A549 (cell line): ENCODE data around the gene GALNT18. TPM values are rescaled to one million over a fixed set of nuclear protein-coding genes. Genes with fewer than 3 reads are reported as not detected.

Experiments
- ATAC-seq, 2 experiments: fragments of 200-7000 bp in 1 of 2; fragments of >200 bp in 1 of 2; cut with Nextera tagmentation in 1 of 2; cut with Tn5 transposase in 1 of 2; 3 replicates each; pipeline versions ENCODE4 v1.8.0 to v1.9.1; 2018 to 2020; ENCODE audit warnings: mild to moderate bottlenecking in 1 of 2, moderate library complexity in 1 of 2
- CTCF ChIA-PET: fragments of 300-600 bp; sonication (Branson Sonifier 250); formaldehyde crosslinking; extraction: SDS; loops from one replicate; lab custom pipeline; 2021; ENCODE audit warnings: antibody characterized with exemption, inconsistent platforms; lab: Yijun Ruan, JAX
- POLR2A ChIA-PET: fragments of 350-600 bp; formaldehyde crosslinking; extraction: SDS; loops from one replicate; lab custom pipeline; 2021; ENCODE audit warnings: antibody characterized with exemption, inconsistent platforms; lab: Yijun Ruan, JAX
- DNase-seq, 2 experiments: peaks; one replicate each; pipeline versions ENCODE4 v3.0.0 to v3.0.0-alpha.2; 2011 to 2016; ENCODE audit warnings: low read depth in 1 of 2, low spot score in 1 of 2
- FAIRE-seq: peaks from 2 replicates; lab custom pipeline; 2011; peaks lifted over from hg19 to GRCh38; lab: Jason Lieb, UNC
- H3K27ac ChIP-seq, 2 experiments: fragments of >200 bp; sonication (Bioruptor Twin); formaldehyde crosslinking; 3 replicates each; pipeline ENCODE4 v1.5.1; 2016 to 2017
- H3K4me1 ChIP-seq: fragments of >200 bp; sonication (Bioruptor Twin); formaldehyde crosslinking; 3 replicates; pipeline ENCODE4 v1.6.1; 2016
- H3K4me2 ChIP-seq: fragments of >200 bp; sonication (Bioruptor Twin); formaldehyde crosslinking; 3 replicates; pipeline ENCODE4 v1.6.1; 2016
- H3K4me3 ChIP-seq: fragments of >200 bp; sonication (Bioruptor Twin); formaldehyde crosslinking; 3 replicates; pipeline ENCODE4 v1.5.1; 2016
- H3K9me3 ChIP-seq: fragments of >200 bp; sonication (Bioruptor Twin); formaldehyde crosslinking; 3 replicates; pipeline ENCODE4 v1.6.1; 2016
- ATOH8 ChIP-seq: fragments of 250-450 bp; sonication (Bioruptor Pico); IDR thresholded peaks from 2 replicates; pipeline ENCODE4 v1.5.0; 2020; ENCODE audit warnings: low read depth, mild to moderate bottlenecking, moderate library complexity
- BCL3 ChIP-seq: fragments of >200 bp; sonication (Bioruptor Twin); formaldehyde crosslinking; IDR thresholded peaks from 3 replicates; pipeline ENCODE4 v1.6.1; 2016
- BHLHE40 ChIP-seq: IDR thresholded peaks from 2 replicates; pipeline ENCODE4 v1.6.1; 2012; ENCODE audit warnings: low read depth, low read length, inconsistent platforms
- CHD2 ChIP-seq: fragments of 150-350 bp; IDR thresholded peaks from 2 replicates; pipeline ENCODE4 v1.6.1; 2014; ENCODE audit warnings: low read length; ENCODE audit not compliant: partially characterized antibody
- CHD4 ChIP-seq: fragments of 200-600 bp; sonication (generic); IDR thresholded peaks from 2 replicates; pipeline ENCODE4 v1.6.1; 2016; ENCODE audit warnings: antibody characterized with exemption, mild to moderate bottlenecking, borderline replicate concordance
- EHF ChIP-seq: fragments of 250-450 bp; sonication (Bioruptor Pico); IDR thresholded peaks from 2 replicates; pipeline ENCODE4 v1.5.0; 2020; ENCODE audit warnings: mild to moderate bottlenecking
- EP300 ChIP-seq, 2 experiments: fragments of >200 bp; sonication (Bioruptor Twin); formaldehyde crosslinking; IDR thresholded peaks; 2 replicates in 1 of 2; 3 replicates in 1 of 2; pipeline ENCODE4 v1.6.1; 2016 to 2017
- FOSB ChIP-seq: fragments of 250-450 bp; sonication (Bioruptor Pico); IDR thresholded peaks from 2 replicates; pipeline ENCODE4 v1.5.0; 2020; ENCODE audit warnings: mild to moderate bottlenecking, moderate library complexity
- FOSL2 ChIP-seq, 2 experiments: fragments of 450-650 bp in 1 of 2; fragments of >200 bp in 1 of 2; sonication (Bioruptor Twin) in 1 of 2; formaldehyde crosslinking; IDR thresholded peaks; 2 replicates each; pipeline versions ENCODE4 v1.5.0 to v1.6.1; 2016 to 2020; ENCODE audit warnings: mild to moderate bottlenecking in 1 of 2, moderate library complexity in 1 of 2
- GATA3 ChIP-seq: IDR thresholded peaks from 2 replicates; pipeline ENCODE4 v1.6.1; 2012; ENCODE audit warnings: borderline replicate concordance
- HDAC2 ChIP-seq: fragments of 200-600 bp; sonication (generic); IDR thresholded peaks from 2 replicates; pipeline ENCODE4 v1.6.1; 2016
- HOXB13 ChIP-seq: fragments of 250-450 bp; sonication (Bioruptor Pico); IDR thresholded peaks from 2 replicates; pipeline ENCODE4 v1.5.0; 2020; ENCODE audit warnings: low read depth, mild to moderate bottlenecking, moderate library complexity
- HOXB5 ChIP-seq: fragments of 250-450 bp; sonication (Bioruptor Pico); IDR thresholded peaks from 2 replicates; pipeline ENCODE4 v1.5.0; 2020; ENCODE audit warnings: mild to moderate bottlenecking, moderate library complexity
- JUNB ChIP-seq: fragments of >200 bp; sonication (Bioruptor Twin); formaldehyde crosslinking; IDR thresholded peaks from 2 replicates; pipeline ENCODE4 v1.6.1; 2016
- KDM1A ChIP-seq: fragments of 200-600 bp; sonication (generic); IDR thresholded peaks from 2 replicates; pipeline ENCODE4 v1.6.1; 2016; ENCODE audit warnings: low read depth, mild to moderate bottlenecking
- KDM5A ChIP-seq: fragments of 200-600 bp; sonication (generic); IDR thresholded peaks from 2 replicates; pipeline ENCODE4 v1.6.1; 2016; ENCODE audit warnings: antibody characterized with exemption, mild to moderate bottlenecking
- MYC ChIP-seq: IDR thresholded peaks from 2 replicates; pipeline ENCODE4 v1.6.1; 2012; ENCODE audit warnings: mild to moderate bottlenecking, inconsistent platforms, low read length, improper control_type of control experiment, borderline replicate concordance
- POLR2A ChIP-seq: IDR thresholded peaks from 2 replicates; pipeline ENCODE4 v1.6.1; 2012; ENCODE audit warnings: mild to moderate bottlenecking, low read length
- RARB ChIP-seq: fragments of 250-450 bp; sonication (Bioruptor Pico); IDR thresholded peaks from 2 replicates; pipeline ENCODE4 v1.8.0; 2021; ENCODE audit warnings: mild to moderate bottlenecking, moderate library complexity
- RCOR1 ChIP-seq: fragments of 150-350 bp; IDR thresholded peaks from 2 replicates; pipeline ENCODE4 v1.6.1; 2014; ENCODE audit warnings: antibody characterized with exemption, low read length, low read depth
- RFX5 ChIP-seq: fragments of 450-650 bp; IDR thresholded peaks from 2 replicates; pipeline ENCODE4 v1.7.1; 2014; ENCODE audit warnings: antibody characterized with exemption, mild to moderate bottlenecking, moderate library complexity
- TP53 ChIP-seq: fragments of 250-450 bp; sonication (Bioruptor Pico); IDR thresholded peaks from 2 replicates; pipeline ENCODE4 v1.5.0; 2021; ENCODE audit warnings: mild to moderate bottlenecking, moderate library complexity
- USF2 ChIP-seq: fragments of 450-650 bp; IDR thresholded peaks from 2 replicates; pipeline ENCODE4 v1.6.1; 2014; ENCODE audit warnings: antibody characterized with exemption
- ZC3H11A ChIP-seq: fragments of 450-650 bp; IDR thresholded peaks from 2 replicates; pipeline ENCODE4 v1.6.1; 2014; ENCODE audit warnings: antibody characterized with exemption, mild to moderate bottlenecking
- ZFP36 ChIP-seq: fragments of 450-650 bp; IDR thresholded peaks from 2 replicates; pipeline ENCODE4 v1.6.1; 2014; ENCODE audit warnings: borderline replicate concordance; ENCODE audit not compliant: partially characterized antibody
- WGBS: methylation state at CpG from one replicate; pipeline ENCODE4 v1.1.6; 2017; ENCODE audit errors: missing lambda C conversion rate; 5-methylcytosine and 5-hydroxymethylcytosine counted together
- polyA plus RNA-seq, 4 experiments: library from polyadenylated mRNA; depleted of rRNA in 3 of 4; stranded (reverse); fragments of >200 nt; fragmentation: RNase III in 1 of 4; extraction: RNeasy Plus Mini Kit Qiagen cat#74134 plus additional on column Dnase treatment in 1 of 4; gene quantifications; 2 replicates in 3 of 4; 3 replicates in 1 of 4; pipeline ENCODE4 v1.2.3, GENCODE V29; 2011 to 2017
- TF ChIP-seq, protein P1 (sequence below): fragments of 250-450 bp; sonication (Bioruptor Pico); IDR thresholded peaks from 2 replicates; pipeline ENCODE4 v1.5.0; 2021; ENCODE audit warnings: mild to moderate bottlenecking, moderate library complexity, borderline replicate concordance

The GALNT18 gene
- polyA plus RNA-seq, 2 of the 4 experiments (the other 2 are of a cell fraction) = 6.7 to 16.1 TPM

GRCh38 chr11:11346303-11346702, 275.5 kb downstream of the GALNT18 start:
- DNase-seq (no peak), FAIRE-seq (no peak), ATAC-seq (no peak)
- TF ChIP-seq CHD2 (no peak), RARB (CRISPR knock-in tag) (no peak), ATOH8 (CRISPR knock-in tag) (no peak), BCL3 (no peak)
- TF ChIP-seq, protein P1, sequence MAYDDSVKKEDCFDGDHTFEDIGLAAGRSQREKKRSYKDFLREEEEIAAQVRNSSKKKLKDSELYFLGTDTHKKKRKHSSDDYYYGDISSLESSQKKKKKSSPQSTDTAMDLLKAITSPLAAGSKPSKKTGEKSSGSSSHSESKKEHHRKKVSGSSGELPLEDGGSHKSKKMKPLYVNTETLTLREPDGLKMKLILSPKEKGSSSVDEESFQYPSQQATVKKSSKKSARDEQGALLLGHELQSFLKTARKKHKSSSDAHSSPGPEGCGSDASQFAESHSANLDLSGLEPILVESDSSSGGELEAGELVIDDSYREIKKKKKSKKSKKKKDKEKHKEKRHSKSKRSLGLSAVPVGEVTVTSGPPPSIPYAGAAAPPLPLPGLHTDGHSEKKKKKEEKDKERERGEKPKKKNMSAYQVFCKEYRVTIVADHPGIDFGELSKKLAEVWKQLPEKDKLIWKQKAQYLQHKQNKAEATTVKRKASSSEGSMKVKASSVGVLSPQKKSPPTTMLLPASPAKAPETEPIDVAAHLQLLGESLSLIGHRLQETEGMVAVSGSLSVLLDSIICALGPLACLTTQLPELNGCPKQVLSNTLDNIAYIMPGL (CRISPR knock-in tag) = no peak
- Histone ChIP-seq H3K4me1 (peaks cover 5% of the 10 kb centered on the region; the same call in 1 of the 3 replicates), H3K4me2 (no peak overlapping the region), H3K4me3 (no peak overlapping the region), H3K27ac (no peak overlapping the region), H3K9me3 (no peaks in the 10 kb centered on the region)
- WGBS = 82% methylated on average over 4 of the region's 4 CpGs
- ChIA-PET POLR2A (no interaction called here), CTCF (no interaction called here)

- POLR2A ChIA-PET = no interaction called here
- TF ChIP-seq CHD2 (no peak), ZFP36 (no peak), HDAC2 (no peak), MYC (no peak), FOSB (CRISPR knock-in tag) (no peak), TP53 (no peak), EHF (CRISPR knock-in tag) (no peak), ZC3H11A (no peak), KDM1A (no peak), RCOR1 (no peak), ATOH8 (CRISPR knock-in tag) (no peak), GATA3 (no peak), KDM5A (no peak), JUNB (no peak), HOXB5 (CRISPR knock-in tag) (no peak)
- DNase-seq (no peak), ATAC-seq (no peak), FAIRE-seq (no peak)
- Histone ChIP-seq H3K27ac (no peak overlapping the region), H3K4me1 (peaks cover 2% of the 10 kb centered on the region; the same call in 1 of the 3 replicates), H3K9me3 (no peaks in the 10 kb centered on the region), H3K4me2 (no peak overlapping the region), H3K4me3 (no peak overlapping the region)
- CTCF ChIA-PET = no interaction called here
- 50% methylated on average over 1 of the region's 1 CpG for WGBS
Observed at GRCh38 chr11:11345099-11345498, 276.7 kb downstream of the GALNT18 start.

DNA sequence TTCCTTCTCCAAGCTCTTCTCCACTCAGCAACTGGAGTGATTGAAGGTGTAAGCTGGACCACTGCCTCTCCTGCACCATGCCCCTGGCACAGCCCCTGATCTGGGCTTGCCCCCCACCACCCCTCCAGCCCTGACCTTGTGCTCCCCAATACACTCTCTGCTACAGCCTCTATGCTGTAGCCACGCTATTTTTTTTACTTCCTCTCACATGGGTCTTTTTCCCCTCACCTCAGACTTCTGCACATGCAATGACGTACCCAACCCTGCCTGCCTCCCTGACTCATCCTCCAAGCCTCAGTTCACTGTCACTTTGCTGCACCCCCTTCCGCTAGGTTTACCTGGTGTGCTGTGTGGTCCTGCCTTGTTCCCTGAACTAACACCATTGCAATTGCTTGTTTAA, 277.8 kb downstream of the GALNT18 start:
- FAIRE-seq (no peak), ATAC-seq (no peak), DNase-seq (no peak)
- ChIA-PET CTCF (interaction anchor here (1.2 kb wide), 1 partner anchor 34 kb away, joined by 3 read pairs; no protein-coding TSS in a partner anchor), POLR2A (no interaction called here)
- Histone ChIP-seq H3K27ac (no peak overlapping the region), H3K9me3 (no peaks in the 10 kb centered on the region), H3K4me1 (no peaks in the 10 kb centered on the region), H3K4me3 (no peak overlapping the region), H3K4me2 (no peak overlapping the region)
- WGBS = 75% methylated on average over 3 of the region's 3 CpGs
- no peak for TF ChIP-seq EHF (CRISPR knock-in tag)
- TF ChIP-seq HOXB13 (CRISPR knock-in tag) = no peak
- no peak for TF ChIP-seq RFX5
- TF ChIP-seq, protein P1 (CRISPR knock-in tag) = no peak
- no peak for TF ChIP-seq USF2
- TF ChIP-seq ATOH8 (CRISPR knock-in tag) = no peak
- TF ChIP-seq CHD4 = no peak
- no peak for TF ChIP-seq BHLHE40
- TF ChIP-seq EP300 (IDR thresholded peaks at IDR 0.05) = no peak
- no peak for TF ChIP-seq FOSL2 (IDR thresholded peaks at IDR 0.05)
- TF ChIP-seq FOSL2 (CRISPR knock-in tag; IDR thresholded peaks at IDR 0.05) = no peak
- no peak for TF ChIP-seq POLR2A
